GM23248 (cell line): ENCODE data around the gene PCDH1.

Experiments used
- EZH2 ChIP-seq: fragments of 200-600 bp; sonication (generic); IDR thresholded peaks from 2 replicates; pipeline ENCODE4 v1.6.1; 2018; ENCODE audit warnings: antibody characterized with exemption, mild to moderate bottlenecking; ENCODE audit not compliant: insufficient read depth, poor library complexity, severe bottlenecking
- EZH2phosphoT487 ChIP-seq: fragments of 200-600 bp; sonication (generic); IDR thresholded peaks from 2 replicates; pipeline ENCODE4 v1.6.1; 2018; ENCODE audit warnings: antibody characterized with exemption, moderate library complexity, mild to moderate bottlenecking, low read depth; ENCODE audit not compliant: insufficient read depth

GRCh38 chr5:141861194-141861593 is 17.0 kb downstream of the PCDH1 start:
- no peak for TF ChIP-seq EZH2
- TF ChIP-seq EZH2phosphoT487 = no peak
